NT2/D1 (cell line): ENCODE results near the gene RAD18.

Experiments used
- DNase-seq: peaks from one replicate; pipeline ENCODE4 v3.0.0-alpha.2; 2011; ENCODE audit warnings: low read depth, low spot score
- H3K27me3 ChIP-seq: 2 replicates; pipeline ENCODE4 v1.6.0; 2011; ENCODE audit warnings: mild to moderate bottlenecking; ENCODE audit not compliant: insufficient read length, insufficient read depth
- H3K36me3 ChIP-seq: 2 replicates; pipeline ENCODE4 v1.6.1; 2011; ENCODE audit warnings: mild to moderate bottlenecking, low read length, mixed read lengths; ENCODE audit not compliant: insufficient read depth, insufficient read length
- H3K4me1 ChIP-seq: 2 replicates; pipeline ENCODE4 v1.5.1; 2011; ENCODE audit not compliant: insufficient read depth, insufficient read length
- H3K4me3 ChIP-seq: 2 replicates; pipeline ENCODE4 v1.5.1; 2011; ENCODE audit warnings: low read depth; ENCODE audit not compliant: insufficient read length
- H3K9ac ChIP-seq: 2 replicates; pipeline ENCODE4 v1.6.0; 2011; ENCODE audit warnings: low read depth; ENCODE audit not compliant: insufficient read length
- H3K9me3 ChIP-seq: 2 replicates; pipeline ENCODE4 v1.5.1; 2011; ENCODE audit warnings: mild to moderate bottlenecking, low read length; ENCODE audit not compliant: insufficient read depth
- SUZ12 ChIP-seq: IDR thresholded peaks from 2 replicates; pipeline ENCODE4 v1.6.1; 2011; ENCODE audit not compliant: insufficient read length, insufficient read depth; ENCODE audit errors: extremely low read depth
- YY1 ChIP-seq: IDR thresholded peaks from 2 replicates; pipeline ENCODE4 v1.6.1; 2011; ENCODE audit not compliant: insufficient read length, insufficient read depth
- ZNF274 ChIP-seq: IDR thresholded peaks from 2 replicates; pipeline ENCODE4 v1.6.1; 2011; ENCODE audit warnings: mild to moderate bottlenecking, low read depth, low read length

The RAD18 gene

DNA sequence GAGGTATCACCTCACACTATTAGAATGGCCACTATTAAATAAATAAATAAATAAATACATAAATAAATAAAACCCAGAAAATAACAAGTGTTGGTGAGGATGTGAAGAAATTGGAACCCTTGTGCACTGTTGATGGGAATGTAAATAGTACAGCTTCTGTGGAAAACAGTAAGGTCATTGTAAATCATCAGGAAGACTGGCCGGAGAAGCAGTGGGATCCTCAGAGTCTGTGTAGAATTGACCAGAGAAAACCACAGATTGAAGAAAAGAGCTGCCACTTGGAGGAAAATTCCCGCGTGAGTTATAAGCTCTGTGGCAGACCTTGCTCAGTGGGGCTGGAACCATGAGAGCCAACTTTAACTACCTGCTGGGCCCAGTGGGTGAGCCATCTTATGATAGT, 92.0 kb downstream of the RAD18 start:
- H3K9me3 ChIP-seq = no peaks in the 10 kb centered on the region
- DNase-seq = no peak
- H3K9ac ChIP-seq = no peak overlapping the region
- H3K4me3 ChIP-seq = no peak overlapping the region
- H3K27me3 ChIP-seq = no peaks in the 10 kb centered on the region
- H3K4me1 ChIP-seq = no peaks in the 10 kb centered on the region
- TF ChIP-seq ZNF274 (no peak), SUZ12 (no peak), YY1 (no peak)
- no peaks in the 10 kb centered on the region for H3K36me3 ChIP-seq

DNA sequence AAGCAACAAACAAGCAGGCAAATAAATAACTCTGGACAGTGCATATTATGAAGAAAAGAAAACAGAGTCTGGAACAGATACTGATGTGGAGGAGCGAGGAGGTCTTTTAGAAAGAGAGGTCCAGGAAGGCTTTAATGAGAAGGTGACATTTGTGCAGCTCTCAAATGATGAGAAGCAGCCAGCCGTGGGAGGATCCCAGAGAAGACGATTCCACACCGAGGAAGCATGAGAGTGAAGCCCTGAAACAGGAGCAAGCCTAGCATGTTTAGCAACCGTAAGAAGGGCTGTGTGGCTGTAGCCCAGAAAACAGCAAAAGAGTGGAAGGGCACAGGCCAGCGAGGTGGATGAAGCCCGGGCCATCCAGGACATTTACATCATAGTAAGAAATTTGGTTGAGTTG, 93.1 kb downstream of the RAD18 start:
- Histone ChIP-seq H3K9me3 (no peaks in the 10 kb centered on the region), H3K9ac (no peak overlapping the region), H3K36me3 (no peaks in the 10 kb centered on the region), H3K27me3 (no peaks in the 10 kb centered on the region), H3K4me1 (no peaks in the 10 kb centered on the region), H3K4me3 (no peak overlapping the region)
- TF ChIP-seq YY1 = no peak
- no peak for TF ChIP-seq SUZ12
- no peak for TF ChIP-seq ZNF274
- DNase-seq = no peak

DNA sequence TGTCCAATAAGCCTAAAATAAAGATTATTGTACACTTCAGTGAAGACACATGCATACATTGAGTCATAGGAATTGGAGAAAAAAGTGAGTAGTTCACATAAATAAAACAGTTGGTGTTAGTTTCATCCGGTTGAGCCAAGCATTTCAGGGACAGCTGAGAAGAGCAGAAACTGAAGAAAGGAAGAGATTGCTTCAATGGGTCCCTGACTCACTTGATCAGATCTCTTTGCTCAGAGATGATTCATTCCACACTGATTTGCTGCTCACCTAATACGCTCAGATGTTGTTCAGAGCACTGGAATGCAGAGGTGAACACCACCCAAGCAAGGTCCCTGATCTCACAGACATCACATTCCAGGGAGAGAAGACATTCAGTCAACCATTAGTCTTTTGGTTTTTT, 93.7 kb downstream of the RAD18 start:
- DNase-seq = no peak
- H3K27me3 ChIP-seq = no peaks in the 10 kb centered on the region
- no peaks in the 10 kb centered on the region for H3K4me1 ChIP-seq

DNA sequence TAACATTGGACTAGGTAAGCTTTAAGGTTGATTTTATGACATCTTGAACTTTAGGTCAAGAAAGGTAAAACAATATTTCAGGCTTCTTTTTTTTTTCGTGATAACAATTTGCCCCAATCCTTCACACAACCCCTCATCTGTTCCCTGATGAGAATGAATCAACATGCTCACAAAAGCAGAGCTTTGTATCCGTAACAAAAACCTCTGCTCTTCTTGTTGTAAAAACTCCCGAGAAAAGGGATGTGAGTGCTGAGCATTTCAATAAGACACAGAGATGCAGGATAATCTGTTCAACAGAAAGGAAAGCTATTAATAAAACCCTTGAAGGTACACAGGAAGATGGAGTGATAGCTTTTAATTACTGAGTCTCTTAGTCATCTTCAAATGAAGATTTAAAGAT, 94.3 kb downstream of the RAD18 start:
- DNase-seq = no peak
- no peaks in the 10 kb centered on the region for H3K27me3 ChIP-seq
- no peaks in the 10 kb centered on the region for H3K36me3 ChIP-seq
- no peaks in the 10 kb centered on the region; the same call in 1 of the 2 replicates for H3K9me3 ChIP-seq
- H3K4me1 ChIP-seq = no peaks in the 10 kb centered on the region
- TF ChIP-seq ZNF274 (no peak), YY1 (no peak), SUZ12 (no peak)
- no peak overlapping the region for H3K9ac ChIP-seq
- H3K4me3 ChIP-seq = no peak overlapping the region

More for the DNA sequence above, 93.7 kb downstream of the RAD18 start:
- Histone ChIP-seq H3K9me3 (no peaks in the 10 kb centered on the region), H3K9ac (no peak overlapping the region), H3K4me3 (no peak overlapping the region), H3K36me3 (no peaks in the 10 kb centered on the region)
- TF ChIP-seq YY1 (no peak), ZNF274 (no peak), SUZ12 (no peak)

DNA sequence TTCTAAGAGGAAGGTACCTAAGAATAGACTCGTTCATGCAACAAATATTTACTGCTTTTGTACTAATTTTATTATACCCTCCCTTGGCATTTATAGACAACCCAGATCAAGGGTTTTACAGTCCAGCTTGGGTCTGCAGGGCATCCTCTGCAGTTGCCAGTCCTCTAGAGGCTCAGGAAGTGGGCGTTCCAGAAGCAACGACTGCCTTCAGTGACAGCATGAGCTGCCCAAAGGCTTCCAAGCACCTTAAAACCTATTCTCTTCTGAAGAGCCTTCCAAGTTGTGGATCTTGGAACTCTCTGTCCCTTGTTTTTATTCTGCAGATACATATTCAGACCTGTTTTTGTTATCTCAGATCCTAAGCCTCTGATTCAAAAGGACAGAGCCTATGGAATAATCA, 95.6 kb downstream of the RAD18 start:
- no peak for DNase-seq
- H3K4me3 ChIP-seq = no peak overlapping the region
- no peaks in the 10 kb centered on the region for H3K4me1 ChIP-seq
- TF ChIP-seq YY1 (no peak), SUZ12 (no peak), ZNF274 (no peak)
- no peak overlapping the region for H3K9ac ChIP-seq
- peaks cover 3% of the 10 kb centered on the region; the same call in 1 of the 2 replicates for H3K9me3 ChIP-seq
- H3K27me3 ChIP-seq = no peaks in the 10 kb centered on the region
- H3K36me3 ChIP-seq = peaks cover under 1% of the 10 kb centered on the region

DNA sequence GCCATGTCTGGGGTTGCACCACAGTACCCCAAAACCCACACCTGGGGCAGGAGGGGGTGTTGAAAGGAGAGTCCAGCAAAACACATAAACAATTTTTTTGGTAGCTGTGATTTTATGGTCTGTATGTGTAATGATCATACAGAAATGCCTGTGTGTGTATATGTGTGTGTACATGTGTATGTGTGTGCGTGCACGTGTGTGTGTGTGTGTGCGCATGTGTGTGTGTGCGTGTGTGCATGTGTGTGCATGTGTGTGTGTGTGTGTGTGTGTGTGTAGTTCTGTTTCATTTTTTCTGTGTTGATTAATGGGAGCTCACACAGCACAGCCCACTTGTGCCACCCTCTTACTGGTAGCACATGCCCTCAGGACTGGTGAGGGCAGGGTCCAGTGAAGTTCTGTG, 97.6 kb downstream of the RAD18 start:
- Histone ChIP-seq H3K4me1 (no peaks in the 10 kb centered on the region), H3K9me3 (peaks cover 3% of the 10 kb centered on the region; the same call in 1 of the 2 replicates), H3K4me3 (no peak overlapping the region), H3K27me3 (no peaks in the 10 kb centered on the region), H3K9ac (no peak overlapping the region), H3K36me3 (peaks cover 4% of the 10 kb centered on the region)
- no peak for DNase-seq
- TF ChIP-seq YY1 (no peak), SUZ12 (no peak), ZNF274 (no peak)

DNA sequence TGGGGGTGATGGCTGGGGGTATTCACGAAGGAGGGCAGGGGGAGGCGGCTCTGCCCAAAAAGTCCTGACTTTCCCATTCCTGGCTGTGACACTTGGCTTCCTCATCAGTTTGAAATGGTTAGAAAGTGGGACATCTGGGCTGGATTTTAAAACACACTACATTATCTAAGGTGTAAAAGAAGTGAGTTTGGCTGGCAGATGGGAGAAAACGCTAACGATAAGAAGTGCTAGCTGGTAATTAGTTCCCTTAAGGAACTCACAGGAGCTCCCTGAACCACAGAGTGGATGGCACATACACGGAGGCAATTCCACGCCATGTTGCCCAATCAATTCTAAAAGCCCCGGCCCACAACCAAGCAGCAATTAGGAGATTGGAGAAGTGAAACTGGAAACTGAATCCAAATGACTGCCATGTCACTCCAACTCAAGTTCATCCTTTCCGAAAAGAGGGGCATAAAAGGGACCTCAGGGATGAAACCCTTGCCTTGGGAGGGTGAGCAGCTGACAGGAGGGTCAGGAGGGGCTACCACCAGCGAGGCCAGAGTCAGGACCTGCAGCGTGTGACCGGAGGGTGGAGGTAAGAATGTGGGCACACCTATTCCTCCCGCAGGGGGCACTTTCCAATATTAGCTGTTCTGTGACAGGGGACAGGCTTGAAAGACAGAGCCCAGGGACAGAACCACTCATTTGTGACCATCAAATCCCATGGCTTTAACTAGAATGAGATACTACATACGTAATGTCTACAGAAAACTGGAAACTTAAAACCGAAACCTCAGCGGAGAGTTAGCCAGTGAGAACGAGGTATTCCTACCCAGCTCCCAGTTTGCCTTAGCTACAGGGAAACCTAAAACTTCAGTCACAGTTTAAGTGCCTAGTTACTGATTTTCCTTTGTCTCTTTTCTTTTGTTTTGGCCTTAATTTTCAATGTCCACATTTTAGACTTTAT, 98.6 kb downstream of the RAD18 start:
- DNase-seq = no peak

More for the DNA sequence above, 98.6 kb downstream of the RAD18 start:
- H3K27me3 ChIP-seq = no peaks in the 10 kb centered on the region
- TF ChIP-seq YY1 = no peak
- TF ChIP-seq ZNF274 = no peak
- no peak for TF ChIP-seq SUZ12
- no peak overlapping the region for H3K9ac ChIP-seq
- H3K9me3 ChIP-seq = peaks cover 3% of the 10 kb centered on the region; the same call in 1 of the 2 replicates
- H3K4me1 ChIP-seq = no peaks in the 10 kb centered on the region
- H3K36me3 ChIP-seq = peaks cover 4% of the 10 kb centered on the region
- no peak overlapping the region for H3K4me3 ChIP-seq
